ENCODE measurements around the gene CEP112. TPM values are rescaled to one million over a fixed set of nuclear protein-coding genes. Genes with fewer than 3 reads are reported as not detected.

Gene CEP112
- total and polyA plus RNA-seq, 2 of the 4 experiments (the other 2 are of a cell fraction): 2.5 to 5.6 TPM

DNA sequence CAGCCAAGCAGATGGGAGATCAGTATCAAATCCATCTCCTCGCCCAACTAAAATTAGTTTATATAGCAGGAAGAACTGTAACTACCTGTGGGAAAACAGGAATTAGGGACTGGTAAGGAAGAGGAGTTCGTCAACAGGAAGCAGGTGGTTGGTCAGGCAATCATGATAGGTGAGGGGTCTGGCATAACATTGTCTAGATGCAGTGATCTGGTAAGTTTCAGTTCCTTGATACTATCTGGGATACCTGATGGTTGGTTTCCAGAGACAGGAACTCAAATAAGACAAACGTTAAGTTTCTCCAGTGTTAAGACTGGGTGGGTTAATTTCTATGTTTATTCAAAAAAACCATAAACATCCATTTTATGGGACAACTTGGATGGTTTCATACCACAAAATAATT is 53.8 kb downstream of the CEP112 start:
- intact Hi-C loops (cut with micrococcal nuclease): no loop called here
- no peak overlapping the region for H3K56ac ChIP-seq (ENCODE audit: extremely low read depth, insufficient read depth, low read length)
- H3K4me2 ChIP-seq (ENCODE audit: low read depth, low read length): no peak overlapping the region
- WGBS, 2 experiments (ENCODE audit: extremely low coverage in 2 of 2, insufficient read length in 1 of 2): 75% methylated on average over 1 of the region's 3 CpGs; no CpG with 5 or more reads in 1 of the 2 experiments
- dilution Hi-C loops (cut with HindIII; ENCODE audit: low sequenced_read_pairs, unreplicated experiment): no loop called here
- no peak overlapping the region for H2BK5ac ChIP-seq (ENCODE audit: low read depth, low read length, poor library complexity, severe bottlenecking)
- H4K91ac ChIP-seq (ENCODE audit: insufficient read depth, low read depth, low read length): no peak overlapping the region
- no peak overlapping the region for H3K23ac ChIP-seq (ENCODE audit: low read depth, low read length)
- no peak overlapping the region for H2BK15ac ChIP-seq (ENCODE audit: low read depth, low read length)
- no peak overlapping the region for H2AK5ac ChIP-seq (ENCODE audit: low read depth, low read length)
- H2BK120ac ChIP-seq (ENCODE audit: low read depth, low read length): no peak overlapping the region
- no peak for ATAC-seq (ENCODE audit: low read depth)
- no peaks in the 10 kb centered on the region for H3K36me3 ChIP-seq (ENCODE audit: control insufficient read depth, insufficient read depth, low read length)
- H3K18ac ChIP-seq (ENCODE audit: low read depth, low read length): no peak overlapping the region
- H3K14ac ChIP-seq (replicated peaks; ENCODE audit: low read depth, low read length): no peak overlapping the region
- H3K9me3 ChIP-seq (ENCODE audit: control insufficient read depth, insufficient read depth, low read length): no peaks in the 10 kb centered on the region
- no peak overlapping the region for H2BK20ac ChIP-seq (ENCODE audit: low read depth, low read length)
- H3K4me1 ChIP-seq (ENCODE audit: control insufficient read depth, insufficient read depth, low read length): no peaks in the 10 kb centered on the region
- no peaks in the 10 kb centered on the region for H3K79me1 ChIP-seq (ENCODE audit: low read depth in 1 of 2, low read length in 2 of 2)
- H3K9me1 ChIP-seq (ENCODE audit: insufficient read depth, low read length): no peaks in the 10 kb centered on the region
- no peak overlapping the region for H3K4ac ChIP-seq (ENCODE audit: low read depth, low read length)
- H4K20me1 ChIP-seq (ENCODE audit: insufficient read depth, low read length): no peaks in the 10 kb centered on the region
- H4K8ac ChIP-seq (ENCODE audit: low read depth in 2 of 2, low read length in 2 of 2): no peak overlapping the region
- no TSS peak for BruUV-seq (replicated peaks)
- no peak for DNase-seq
- H4K5ac ChIP-seq (ENCODE audit: low read depth, low read length): no peak overlapping the region
- no peak overlapping the region for H2AFZ ChIP-seq (replicated peaks; ENCODE audit: low read length, poor library complexity)
- POLR2A ChIA-PET (ENCODE audit: unreplicated experiment): no interaction called here
- CTCF ChIA-PET: no interaction called here
- in situ Hi-C loops (cut with MboI; ENCODE audit: low sequenced_read_pairs): no loop called here
- no peak overlapping the region for H3K9ac ChIP-seq (ENCODE audit: low read depth, low read length)
- no peak overlapping the region for H3K4me3 ChIP-seq (ENCODE audit: insufficient read depth, low read depth, low read length)
- TF ChIP-seq ELK1 (IDR thresholded peaks at IDR 0.05; ENCODE audit: borderline replicate concordance, low read depth, low read length) (no peak), SMC3 (IDR thresholded peaks at IDR 0.05; ENCODE audit: low read depth, low read length) (no peak), MAFK (IDR thresholded peaks at IDR 0.05; ENCODE audit: low read depth, low read length) (no peak), NFE2L2 (IDR thresholded peaks at IDR 0.05; ENCODE audit: low read depth, low read length) (no peak), POLR2A (IDR thresholded peaks at IDR 0.05; ENCODE audit: low read depth, low read length) (no peak), CTCF (conservative IDR thresholded peaks at IDR 0.05; ENCODE audit: low read depth, low read length) (no peak), MAZ (IDR thresholded peaks at IDR 0.05; ENCODE audit: borderline replicate concordance, low read depth, low read length) (no peak), RAD21 (IDR thresholded peaks at IDR 0.05; ENCODE audit: low read length) (no peak), RFX5 (IDR thresholded peaks at IDR 0.05; ENCODE audit: low read depth, low read length) (no peak), FOS (IDR thresholded peaks at IDR 0.05; ENCODE audit: low read depth, low read length) (no peak)
- TF ChIP-seq, protein P1, sequence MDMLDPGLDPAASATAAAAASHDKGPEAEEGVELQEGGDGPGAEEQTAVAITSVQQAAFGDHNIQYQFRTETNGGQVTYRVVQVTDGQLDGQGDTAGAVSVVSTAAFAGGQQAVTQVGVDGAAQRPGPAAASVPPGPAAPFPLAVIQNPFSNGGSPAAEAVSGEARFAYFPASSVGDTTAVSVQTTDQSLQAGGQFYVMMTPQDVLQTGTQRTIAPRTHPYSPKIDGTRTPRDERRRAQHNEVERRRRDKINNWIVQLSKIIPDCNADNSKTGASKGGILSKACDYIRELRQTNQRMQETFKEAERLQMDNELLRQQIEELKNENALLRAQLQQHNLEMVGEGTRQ (IDR thresholded peaks at IDR 0.05; ENCODE audit: low read depth, low read length): no peak
- H2AK9ac ChIP-seq (replicated peaks; ENCODE audit: low read depth, low read length, poor library complexity): no peak overlapping the region
- no peak overlapping the region for H3K27ac ChIP-seq (ENCODE audit: insufficient read depth, low read length)
- H3K27me3 ChIP-seq (ENCODE audit: control insufficient read depth, insufficient read depth, low read length): no peaks in the 10 kb centered on the region

All from IMR-90 (cell line).